H1 (cell line): ENCODE data around the gene TPM1. TPM values are rescaled to one million over a fixed set of nuclear protein-coding genes. Genes with fewer than 3 reads are reported as not detected.

Experiments used
- CTCF ChIA-PET: fragments of 300-600 bp; sonication (Branson Sonifier 250); formaldehyde crosslinking; loops from one replicate; lab custom pipeline; 2021; ENCODE audit not compliant: partially characterized antibody; lab: Charles Lee
- POLR2A ChIA-PET: fragments of 300-600 bp; sonication (Branson Sonifier 250); formaldehyde crosslinking; loops from one replicate; lab custom pipeline; 2021; ENCODE audit warnings: inconsistent platforms; ENCODE audit not compliant: partially characterized antibody; lab: Charles Lee
- DNase-seq, 2 experiments: peaks; one replicate each; pipeline versions ENCODE4 v3.0.0 to v3.0.0-alpha.2; 2010 to 2022; ENCODE audit warnings: low spot score in 2 of 2, low read depth in 1 of 2, mixed read lengths in 1 of 2
- FAIRE-seq: peaks from 2 replicates; lab custom pipeline; 2011; peaks lifted over from hg19 to GRCh38; lab: Jason Lieb, UNC
- H2AFZ ChIP-seq: 2 replicates; pipeline ENCODE4 v1.8.1; 2012; ENCODE audit warnings: low read length, inconsistent platforms
- H2AK5ac ChIP-seq: 2 replicates; pipeline ENCODE4 v1.6.1; 2013; ENCODE audit warnings: low read depth, low read length
- H2BK120ac ChIP-seq: replicated peaks from 2 replicates; pipeline ENCODE3; 2013; ENCODE audit warnings: low read depth, low read length, inconsistent platforms
- H2BK12ac ChIP-seq: 2 replicates; pipeline ENCODE4 v1.6.1; 2013; ENCODE audit warnings: low read depth, low read length
- H2BK15ac ChIP-seq: 2 replicates; pipeline ENCODE4 v1.6.1; 2013; ENCODE audit warnings: low read length
- H2BK20ac ChIP-seq: 2 replicates; pipeline ENCODE4 v1.6.1; 2013; ENCODE audit warnings: low read length
- H2BK5ac ChIP-seq: 2 replicates; pipeline ENCODE4 v1.6.1; 2013; ENCODE audit warnings: low read depth, low read length
- H3K14ac ChIP-seq: 2 replicates; pipeline ENCODE4 v1.6.1; 2013; ENCODE audit warnings: inconsistent platforms; ENCODE audit not compliant: insufficient read length
- H3K18ac ChIP-seq: 2 replicates; pipeline ENCODE4 v1.6.1; 2013; ENCODE audit warnings: low read length; ENCODE audit errors: extremely low read depth
- H3K23ac ChIP-seq: 2 replicates; pipeline ENCODE4 v1.6.1; 2013; ENCODE audit warnings: inconsistent platforms; ENCODE audit not compliant: insufficient read length
- H3K23me2 ChIP-seq: 2 replicates; pipeline ENCODE4 v1.6.1; 2013; ENCODE audit warnings: low read depth, low read length
- H3K27ac ChIP-seq: 2 replicates; pipeline ENCODE4 v1.6.1; 2011; ENCODE audit warnings: low read depth, low read length, inconsistent platforms
- H3K27me3 ChIP-seq, 4 experiments: replicated peaks in 1 of 4; 1 replicate in 1 of 4; 2 replicates in 3 of 4; pipeline versions ENCODE4 v1.6.1 to v1.8.1; 2011 to 2013; ENCODE audit warnings: low read length in 3 of 4, mild to moderate bottlenecking in 3 of 4, inconsistent platforms in 2 of 4, mixed read lengths in 2 of 4, moderate library complexity in 1 of 4; ENCODE audit not compliant: control insufficient read depth in 3 of 4, insufficient read depth in 3 of 4; ENCODE audit errors: extremely low read depth in 1 of 4
- H3K36me3 ChIP-seq, 4 experiments: 2 replicates each; pipeline versions ENCODE4 v1.6.1 to v1.8.1; 2011 to 2013; ENCODE audit warnings: mild to moderate bottlenecking in 4 of 4, low read length in 3 of 4, moderate library complexity in 2 of 4, control low read depth in 1 of 4, inconsistent platforms in 1 of 4; ENCODE audit not compliant: insufficient read depth in 4 of 4, control insufficient read depth in 2 of 4
- H3K4ac ChIP-seq: replicated peaks from 2 replicates; pipeline ENCODE3; 2013; ENCODE audit warnings: low read length, low read depth, mixed read lengths, inconsistent platforms; ENCODE audit not compliant: insufficient read length
- H3K4me1 ChIP-seq, 4 experiments: replicated peaks in 1 of 4; 1 replicate in 1 of 4; 2 replicates in 3 of 4; pipeline versions ENCODE4 v1.6.1 to v1.8.1; 2011 to 2013; ENCODE audit warnings: low read length in 3 of 4, inconsistent platforms in 2 of 4, mixed read lengths in 1 of 4; ENCODE audit not compliant: insufficient read depth in 4 of 4, control insufficient read depth in 3 of 4
- H3K4me2 ChIP-seq, 2 experiments: 2 replicates each; pipeline versions ENCODE4 v1.6.1 to v1.8.1; 2011 to 2013; ENCODE audit warnings: low read depth in 2 of 2, low read length in 2 of 2, control low read depth in 1 of 2, inconsistent platforms in 1 of 2, mild to moderate bottlenecking in 1 of 2; ENCODE audit not compliant: insufficient read depth in 1 of 2
- H3K4me3 ChIP-seq, 4 experiments: fragments of 200-600, 300-600 bp in 1 of 4; sonication (generic), shearing (Covaris generic), sonication (Bioruptor Twin) in 1 of 4; 2 replicates each; pipeline versions ENCODE4 v1.5.1 to v1.8.1; 2011 to 2016; ENCODE audit warnings: low read length in 4 of 4, low read depth in 3 of 4, control low read depth in 2 of 4, inconsistent platforms in 2 of 4, mild to moderate bottlenecking in 2 of 4, mixed read lengths in 1 of 4, moderate library complexity in 1 of 4; ENCODE audit not compliant: insufficient read depth in 2 of 4; ENCODE audit errors: extremely low read depth in 1 of 4
- H3K56ac ChIP-seq: replicated peaks from 2 replicates; pipeline ENCODE3; 2013; ENCODE audit warnings: low read depth, mild to moderate bottlenecking, mixed read lengths, low read length, inconsistent platforms; ENCODE audit not compliant: insufficient read length
- H3K79me1 ChIP-seq: 2 replicates; pipeline ENCODE4 v1.6.1; 2013; ENCODE audit warnings: low read depth, low read length, control low read depth
- H3K79me2 ChIP-seq, 2 experiments: 2 replicates each; pipeline versions ENCODE4 v1.6.1 to v1.8.1; 2012 to 2013; ENCODE audit warnings: low read length in 2 of 2, mild to moderate bottlenecking in 2 of 2, inconsistent platforms in 1 of 2; ENCODE audit not compliant: insufficient read depth in 2 of 2, control insufficient read depth in 1 of 2
- H3K9ac ChIP-seq, 4 experiments: replicated peaks in 1 of 4; 1 replicate in 1 of 4; 2 replicates in 3 of 4; pipeline versions ENCODE4 v1.6.1 to v1.8.1; 2011 to 2013; ENCODE audit warnings: low read depth in 3 of 4, low read length in 3 of 4, control low read depth in 2 of 4, mild to moderate bottlenecking in 2 of 4, moderate library complexity in 2 of 4, inconsistent platforms in 1 of 4; ENCODE audit errors: extremely low read depth in 1 of 4
- H3K9me3 ChIP-seq, 2 experiments: 2 replicates each; pipeline versions ENCODE4 v1.6.1 to v1.8.1; 2012 to 2013; ENCODE audit warnings: mild to moderate bottlenecking in 2 of 2, moderate library complexity in 2 of 2, control low read depth in 1 of 2, inconsistent platforms in 1 of 2, low read depth in 1 of 2, low read length in 1 of 2, mixed read lengths in 1 of 2; ENCODE audit not compliant: insufficient read depth in 2 of 2
- H4K20me1 ChIP-seq, 2 experiments: replicated peaks in 1 of 2; 2 replicates each; pipeline versions ENCODE3 to v1.8.1; 2011 to 2013; ENCODE audit warnings: inconsistent platforms in 2 of 2, low read length in 2 of 2, mild to moderate bottlenecking in 1 of 2; ENCODE audit not compliant: insufficient read depth in 2 of 2, control insufficient read depth in 1 of 2
- H4K5ac ChIP-seq: 2 replicates; pipeline ENCODE4 v1.6.1; 2013; ENCODE audit warnings: low read length, low read depth, mixed read lengths, inconsistent platforms; ENCODE audit not compliant: insufficient read length
- H4K8ac ChIP-seq: 2 replicates; pipeline ENCODE4 v1.8.0; 2013; ENCODE audit warnings: mild to moderate bottlenecking, moderate library complexity, low read length, inconsistent platforms; ENCODE audit not compliant: insufficient read depth; ENCODE audit errors: extremely low read depth
- H4K91ac ChIP-seq: replicated peaks from 2 replicates; pipeline ENCODE3; 2013; ENCODE audit warnings: low read length, mixed read lengths, inconsistent platforms; ENCODE audit not compliant: insufficient read length
- GTF2F1 ChIP-seq: IDR thresholded peaks from 2 replicates; pipeline ENCODE4 v1.6.1; 2012; ENCODE audit warnings: low read depth, low read length, improper control_type of control experiment, borderline replicate concordance
- MAX ChIP-seq: IDR thresholded peaks from 2 replicates; pipeline ENCODE4 v1.6.1; 2012; ENCODE audit warnings: inconsistent platforms
- SP1 ChIP-seq: IDR thresholded peaks from 2 replicates; pipeline ENCODE4 v1.6.1; 2011; ENCODE audit warnings: low read depth, low read length
- WGBS, 2 experiments: shearing (Covaris generic) in 1 of 2; methylation state at CpG; one replicate each; pipeline versions ENCODE4 v1.1.6 to v1.1.7; 2013 to 2015; ENCODE audit warnings: low lambda C conversion rate in 2 of 2, mixed read lengths in 2 of 2, inconsistent platforms in 1 of 2, low coverage in 1 of 2, missing lambda C conversion rate in 1 of 2; ENCODE audit not compliant: insufficient replicate concordance in 2 of 2, insufficient coverage in 1 of 2, insufficient read length in 1 of 2; ENCODE audit errors: extremely low coverage in 1 of 2, missing lambda C conversion rate in 1 of 2; 5-methylcytosine and 5-hydroxymethylcytosine counted together
- polyA plus RNA-seq, 7 experiments: library from polyadenylated mRNA; depleted of rRNA in 3 of 7; stranded (reverse) in 5 of 7; unstranded in 2 of 7; fragments of >200 nt in 5 of 7; fragments of 200-250 nt in 2 of 7; gene quantifications; 1 replicate in 5 of 7; 2 replicates in 1 of 7; 4 replicates in 1 of 7; pipeline versions ENCODE4 v1.2.1 to v1.2.3, GENCODE V29; 2011 to 2013; ENCODE audit warnings: missing spikeins in 2 of 7, mixed read lengths in 2 of 7
- total RNA-seq: library from RNA; stranded (reverse); fragmentation: NEBNext Ultra II Directional; extraction: Animal tissue kit (Norgen Biotek cat#: 25700); gene quantifications from 2 replicates; pipeline ENCODE4 v1.2.1, GENCODE V29; 2021

The TPM1 gene
- total and polyA plus RNA-seq, 2 of the 8 experiments (the other 6 are each of a cell fraction or from before 2014, with no cell fraction given): 258 to 579 TPM

GRCh38 chr15:63014578-63014977, 28.0 kb upstream of the TPM1 start:
- Histone ChIP-seq H3K36me3 (no peaks in the 10 kb centered on the region), H3K4ac (no peak overlapping the region), H2BK15ac (no peak overlapping the region), H3K27me3 (no peaks in the 10 kb centered on the region), H4K20me1 (no peaks in the 10 kb centered on the region), H3K56ac (no peak overlapping the region), H3K23ac (no peak overlapping the region), H3K9ac (no peak overlapping the region), H2BK5ac (no peak overlapping the region; the same call in 1 of the 2 replicates), H3K79me2 (no peaks in the 10 kb centered on the region), H3K14ac (no peak overlapping the region)
- CTCF ChIA-PET: interaction anchor here (1.1 to 2.5 kb wide), 5 partner anchors 9 to 33 kb away, joined by 3 to 9 read pairs (median 4); no protein-coding TSS in a partner anchor
- no peak for TF ChIP-seq SP1
- no peak for TF ChIP-seq MAX
- no peak for TF ChIP-seq GTF2F1
- TF ChIP-seq, all 59 proteins: peak for 0
- no peak overlapping the region for H3K18ac ChIP-seq
- H3K4me2 ChIP-seq: no peak overlapping the region
- no peak overlapping the region for H4K5ac ChIP-seq
- no peak overlapping the region for H4K8ac ChIP-seq
- WGBS, 2 experiments: 91% methylated on average over 4 of the region's 4 CpGs; no CpG with 5 or more reads in 1 of the 2 experiments
- H3K4me1 ChIP-seq: peaks cover 0 to 5% (median 1%) of the 10 kb centered on the region in 4 experiments; a peak in 5 of 7 replicates
- no peak overlapping the region for H2AK5ac ChIP-seq
- H2BK20ac ChIP-seq: no peak overlapping the region
- no peak overlapping the region for H2BK120ac ChIP-seq
- no peak overlapping the region for H2AFZ ChIP-seq
- POLR2A ChIA-PET: interaction anchor here (1.0 to 3.5 kb wide), 4 partner anchors 28 to 102 kb away, joined by 3 to 11 read pairs (median 4); partner anchors contain the start of gene TPM1
- H3K79me1 ChIP-seq: no peaks in the 10 kb centered on the region
- H2BK12ac ChIP-seq: no peak overlapping the region
- FAIRE-seq (no peak), DNase-seq (no peak)
- no peak overlapping the region for H3K4me3 ChIP-seq
- H3K27ac ChIP-seq: no peak overlapping the region
- H4K91ac ChIP-seq: no peak overlapping the region
- peaks cover 5 to 7% of the 10 kb centered on the region in 2 experiments; a peak in 2 of 4 replicates for H3K9me3 ChIP-seq
- no peaks in the 10 kb centered on the region for H3K23me2 ChIP-seq
